WTC11 (cell line): ENCODE results near the gene MTA1. TPM values are rescaled to one million over a fixed set of nuclear protein-coding genes. Genes with fewer than 3 reads are reported as not detected.

Experiments used
- ATAC-seq: fragments of 200-7000 bp; cut with Tn5 transposase; 2 replicates; pipeline ENCODE4 v1.10.0; 2021; ENCODE audit warnings: mild to moderate bottlenecking, moderate library complexity
- CTCF ChIA-PET: fragments of 300-600 bp; sonication (Branson Sonifier 250); formaldehyde crosslinking; loops from one replicate; lab custom pipeline; 2021; ENCODE audit warnings: antibody characterized with exemption; lab: Charles Lee
- POLR2A ChIA-PET: fragments of 350-600 bp; sonication (Branson Sonifier 250); formaldehyde crosslinking; loops from one replicate; lab custom pipeline; 2021; ENCODE audit warnings: antibody characterized with exemption; lab: Charles Lee
- DNase-seq: peaks from one replicate; pipeline ENCODE4 v3.0.0; 2021; ENCODE audit warnings: low spot score
- H3K27ac Mint-ChIP-seq: 2 replicates; pipeline ENCODE4 v1.8.0; 2021; ENCODE audit warnings: mixed read lengths
- H3K27me3 Mint-ChIP-seq: 2 replicates; pipeline ENCODE4 v1.8.0; 2021; ENCODE audit warnings: low read depth, mild to moderate bottlenecking, moderate library complexity, mixed read lengths
- H3K36me3 Mint-ChIP-seq: 2 replicates; pipeline ENCODE4 v1.8.0; 2021; ENCODE audit warnings: mixed read lengths
- H3K4me1 Mint-ChIP-seq: 2 replicates; pipeline ENCODE4 v1.8.0; 2022; ENCODE audit warnings: mixed read lengths
- H3K4me3 Mint-ChIP-seq: 2 replicates; pipeline ENCODE4 v1.8.0; 2021; ENCODE audit warnings: mild to moderate bottlenecking, moderate library complexity, mixed read lengths
- H3K9me3 Mint-ChIP-seq: 2 replicates; pipeline ENCODE4 v1.8.0; 2021; ENCODE audit warnings: mixed read lengths
- ATF1 ChIP-seq: sonication (generic); formaldehyde crosslinking; IDR thresholded peaks from 2 replicates; pipeline ENCODE4 v1.8.1; 2023; ENCODE audit warnings: mild to moderate bottlenecking, moderate library complexity, missing genetic modification reagents
- ATF3 ChIP-seq: sonication (generic); formaldehyde crosslinking; conservative IDR thresholded peaks from 2 replicates; pipeline ENCODE4 v1.8.1; 2022; ENCODE audit warnings: mild to moderate bottlenecking, missing genetic modification reagents
- E2F4 ChIP-seq: sonication (generic); formaldehyde crosslinking; IDR thresholded peaks from 2 replicates; pipeline ENCODE4 v1.8.1; 2022; ENCODE audit warnings: low read depth, mild to moderate bottlenecking, moderate library complexity, missing genetic modification reagents, borderline replicate concordance
- ERG ChIP-seq: fragments of 250-450 bp; sonication (Bioruptor Pico); IDR thresholded peaks from 2 replicates; pipeline ENCODE4 v1.8.0; 2021; ENCODE audit warnings: mild to moderate bottlenecking
- FOXK1 ChIP-seq: sonication (generic); formaldehyde crosslinking; IDR thresholded peaks from 2 replicates; pipeline ENCODE4 v1.8.0; 2022; ENCODE audit warnings: mild to moderate bottlenecking, moderate library complexity, missing genetic modification reagents
- JUN ChIP-seq: sonication (generic); formaldehyde crosslinking; IDR thresholded peaks from 2 replicates; pipeline ENCODE4 v1.8.0; 2023; ENCODE audit warnings: mild to moderate bottlenecking, missing genetic modification reagents
- MXD4 ChIP-seq: fragments of 250-450 bp; sonication (Bioruptor Pico); IDR thresholded peaks from 2 replicates; pipeline ENCODE4 v1.8.0; 2021; ENCODE audit warnings: mild to moderate bottlenecking, moderate library complexity, borderline replicate concordance
- NR2C2 ChIP-seq: sonication (generic); formaldehyde crosslinking; IDR thresholded peaks from 2 replicates; pipeline ENCODE4 v1.8.0; 2022; ENCODE audit warnings: mild to moderate bottlenecking, missing genetic modification reagents
- PRDM15 ChIP-seq: sonication (generic); formaldehyde crosslinking; IDR thresholded peaks from 2 replicates; pipeline ENCODE4 v1.8.0; 2022; ENCODE audit warnings: missing genetic modification reagents
- RORB ChIP-seq: fragments of 250-450 bp; sonication (Bioruptor Pico); IDR thresholded peaks from 2 replicates; pipeline ENCODE4 v1.9.0; 2021; ENCODE audit warnings: mild to moderate bottlenecking
- ZNF121 ChIP-seq: sonication (generic); formaldehyde crosslinking; IDR thresholded peaks from 2 replicates; pipeline ENCODE4 v1.8.0; 2023; ENCODE audit warnings: missing genetic modification reagents
- ZNF219 ChIP-seq: sonication (generic); formaldehyde crosslinking; IDR thresholded peaks from 2 replicates; pipeline ENCODE4 v1.8.0; 2023; ENCODE audit warnings: missing genetic modification reagents, mild to moderate bottlenecking, borderline replicate concordance
- ZNF396 ChIP-seq: fragments of 250-450 bp; sonication (Bioruptor Pico); IDR thresholded peaks from 2 replicates; pipeline ENCODE4 v1.8.0; 2021; ENCODE audit warnings: mild to moderate bottlenecking, moderate library complexity, borderline replicate concordance
- ZNF425 ChIP-seq: fragments of 250-450 bp; sonication (Bioruptor Pico); conservative IDR thresholded peaks from 2 replicates; pipeline ENCODE4 v1.9.0; 2021; ENCODE audit warnings: mild to moderate bottlenecking
- ZSCAN18 ChIP-seq: fragments of 250-450 bp; sonication (Bioruptor Pico); IDR thresholded peaks from 2 replicates; pipeline ENCODE4 v2.1.2; 2022; ENCODE audit warnings: mild to moderate bottlenecking, moderate library complexity
- total RNA-seq: library from RNA; stranded (reverse); gene quantifications from 3 replicates; pipeline ENCODE4 v1.2.3, GENCODE V29; 2021

The MTA1 gene
- total RNA-seq, 1 experiment from 2014 or later, result 279 TPM

GRCh38 chr14:105473033-105473676 lies 53.5 kb downstream of the MTA1 start:
- DNase-seq, result no peak

GRCh38 chr14:105473677-105474482 lies 54.3 kb downstream of the MTA1 start:
- TF ChIP-seq ZNF121 (CRISPR knock-in tag) (no peak), ZNF396 (CRISPR knock-in tag) (no peak), RORB (CRISPR knock-in tag) (no peak)
- Mint-ChIP-seq H3K27me3 (peaks cover 34% of the 10 kb centered on the region), H3K4me1 (0 out of 2 replicates have a peak, but pooled peaks cover 3% of the 10 kb centered on the region), H3K27ac (no peak overlapping the region), H3K4me3 (peak overlapping the region; percentile 56), H3K36me3 (no peaks in the 10 kb centered on the region), H3K9me3 (no peaks in the 10 kb centered on the region)
- DNase-seq, result peak; percentile 99
- ChIA-PET POLR2A (no interaction called here), CTCF (interaction anchor here (0.6 to 7.2 kb wide), 7 partner anchors 9 to 387 kb away, joined by 4 to 116 read pairs (median 5); partner anchors contain the start of genes CRIP1 and TEDC1)
- peak; percentile 64 for ATAC-seq

More at GRCh38 chr14:105473033-105473676, 53.5 kb downstream of the MTA1 start:
- Mint-ChIP-seq H3K9me3 (no peaks in the 10 kb centered on the region), H3K36me3 (no peaks in the 10 kb centered on the region), H3K4me3 (no peak overlapping the region), H3K4me1 (0 out of 2 replicates have a peak, but pooled peaks cover 3% of the 10 kb centered on the region), H3K27me3 (peaks cover 29% of the 10 kb centered on the region), H3K27ac (no peak overlapping the region)
- ChIA-PET CTCF (interaction anchor here (0.6 to 7.2 kb wide), 8 partner anchors 9 to 386 kb away, joined by 4 to 116 read pairs (median 6); partner anchors contain the start of genes CRIP1 and TEDC1), POLR2A (interaction anchor here (1.5 kb wide), 1 partner anchor 8 kb away, joined by 6 read pairs; no protein-coding TSS in a partner anchor)
- no peak for TF ChIP-seq ZNF425 (CRISPR knock-in tag)
- no peak for TF ChIP-seq ATF3 (CRISPR knock-in tag)
- no peak for TF ChIP-seq ERG (CRISPR knock-in tag)
- no peak for TF ChIP-seq ATF1 (CRISPR knock-in tag)
- no peak for TF ChIP-seq ZNF219 (CRISPR knock-in tag)
- ATAC-seq, result no peak

GRCh38 chr14:105474483-105475268 lies 55.0 kb downstream of the MTA1 start, which contains the start of gene CRIP2:
CRIP2 (plus strand) TSS chr14:105474821; CDS start chr14:105474863, 42 bp downstream.
- POLR2A ChIA-PET, result no interaction called here
- Mint-ChIP-seq H3K27ac (no peak within 1 kb of the TSS), H3K4me3 (peak within 1 kb of the TSS; percentile 56), H3K27me3 (peaks cover 42% of the 10 kb centered on the region), H3K4me1 (peaks cover 4% of the 10 kb centered on the region; the same call in 1 of the 2 replicates), H3K9me3 (no peaks in the 10 kb centered on the region), H3K36me3 (no peaks in the 10 kb centered on the region)
- DNase-seq (no peak), ATAC-seq (peak; percentile 5; the same call in 1 of the 2 replicates)
- CTCF ChIA-PET, result interaction anchor here (1.8 to 7.2 kb wide), 4 partner anchors 8 to 104 kb away, joined by 8 to 116 read pairs (median 29); partner anchors contain the start of gene TEDC1
- no peak for TF ChIP-seq PRDM15
- TF ChIP-seq FOXK1 (CRISPR knock-in tag), result no peak
- no peak for TF ChIP-seq ZSCAN18 (CRISPR knock-in tag)
- no peak for TF ChIP-seq MXD4 (CRISPR knock-in tag)
- TF ChIP-seq JUN, result no peak
- TF ChIP-seq NR2C2, result no peak
- no peak for TF ChIP-seq E2F4 (CRISPR knock-in tag)
